ENCODE measurements around the gene MNT.

Gene MNT

GRCh38 chr17:2336215-2336851, 64.5 kb downstream of the MNT start, which contains the start of gene TSR1:
Gene TSR1 (minus strand): TSS chr17:2336457. CDS start chr17:2336427, 30 bp downstream.
- peaks cover 36 to 47% (median 38%) of the 10 kb centered on the region in 3 donors for H3K36me3 ChIP-seq
- peak in 1 of 2 experiments; percentile 17 for TF ChIP-seq CTCF (IDR thresholded peaks at IDR 0.05)
- H3K27ac ChIP-seq, result peak within 1 kb of the TSS; percentile 80 to 92
- H3K4me1 ChIP-seq, result peaks cover 0 to 34% (median 16%) of the 10 kb centered on the region in 4 donors
- peak; percentile 87 to 94 for DNase-seq
- H3K4me3 ChIP-seq, result peak within 1 kb of the TSS; percentile 85 to 99
- H3K27me3 ChIP-seq, result no peaks in the 10 kb centered on the region
- intact Hi-C loops (cut with DNase I; ENCODE audit: low total_unique reads), result no loop called here
- no peaks in the 10 kb centered on the region for H3K9me3 ChIP-seq

GRCh38 chr17:2335726-2336214, 65.1 kb downstream of the MNT start:
- no peak for DNase-seq
- Histone ChIP-seq H3K27ac (peak overlapping the region; percentile 80 to 92), H3K9me3 (no peaks in the 10 kb centered on the region), H3K36me3 (peaks cover 42 to 47% (median 43%) of the 10 kb centered on the region in 3 donors), H3K4me3 (peak overlapping the region; percentile 85 to 99), H3K27me3 (no peaks in the 10 kb centered on the region), H3K4me1 (peaks cover 0 to 34% (median 16%) of the 10 kb centered on the region in 4 donors)
- TF ChIP-seq CTCF (IDR thresholded peaks at IDR 0.05), result no peak
- intact Hi-C loops (cut with DNase I; ENCODE audit: low total_unique reads), result no loop called here

Data from tibial artery (tissue), 4 donors.